ENCODE results near the gene ASCL3. TPM values are rescaled to one million over a fixed set of nuclear protein-coding genes. Genes with fewer than 3 reads are reported as not detected.

The ASCL3 gene
- total RNA-seq, 2 donors from 2014 or later: not detected

GRCh38 chr11:8934742-8935488 lies 7.9 kb downstream of the ASCL3 start:
- no peak for TF ChIP-seq CTCF (IDR thresholded peaks at IDR 0.05)
- ATAC-seq (ENCODE audit: insufficient number of reproducible peaks, low FRiP score, low read depth) (no peak), DNase-seq (ENCODE audit: low spot score) (no peak)
- H3K27ac ChIP-seq: no peak overlapping the region
- H3K4me3 ChIP-seq: no peak overlapping the region
- no peaks in the 10 kb centered on the region for H3K27me3 ChIP-seq (replicated peaks; ENCODE audit: insufficient read depth)
- no peaks in the 10 kb centered on the region for H3K36me3 ChIP-seq
- H3K9me3 ChIP-seq: no peaks in the 10 kb centered on the region
- no peaks in the 10 kb centered on the region for H3K4me1 ChIP-seq (ENCODE audit: control insufficient read depth in 1 of 2, low read depth in 2 of 2)

GRCh38 chr11:8933931-8934330 lies 8.9 kb downstream of the ASCL3 start:
- TF ChIP-seq CTCF (IDR thresholded peaks at IDR 0.05): no peak
- H3K4me1 ChIP-seq (ENCODE audit: control insufficient read depth in 1 of 2, low read depth in 2 of 2): no peaks in the 10 kb centered on the region
- no peak overlapping the region for H3K27ac ChIP-seq
- no peak overlapping the region for H3K4me3 ChIP-seq
- H3K9me3 ChIP-seq: no peaks in the 10 kb centered on the region
- H3K36me3 ChIP-seq: no peaks in the 10 kb centered on the region
- no peaks in the 10 kb centered on the region for H3K27me3 ChIP-seq (replicated peaks; ENCODE audit: insufficient read depth)
- DNase-seq (ENCODE audit: low spot score) (no peak), ATAC-seq (ENCODE audit: insufficient number of reproducible peaks, low FRiP score, low read depth) (no peak)

- Histone ChIP-seq H3K9me3 (no peaks in the 10 kb centered on the region), H3K27me3 (replicated peaks; ENCODE audit: insufficient read depth) (no peaks in the 10 kb centered on the region), H3K4me1 (ENCODE audit: control insufficient read depth in 1 of 2, low read depth in 2 of 2) (no peaks in the 10 kb centered on the region), H3K4me3 (no peak within 1 kb of the TSS), H3K36me3 (no peaks in the 10 kb centered on the region), H3K27ac (no peak within 1 kb of the TSS)
- DNase-seq (ENCODE audit: low spot score): no peak
- TF ChIP-seq CTCF (IDR thresholded peaks at IDR 0.05): no peak
- ATAC-seq (ENCODE audit: insufficient number of reproducible peaks, low FRiP score, low read depth): no peak
Measured at GRCh38 chr11:8932564-8933180, 10.1 kb downstream of the ASCL3 start, which contains the start of gene C11orf16. Gene C11orf16, minus strand, starts transcription at chr11:8932947. Its CDS starts 639 bp downstream, at chr11:8932308.

- DNase-seq (ENCODE audit: low spot score) (no peak), ATAC-seq (ENCODE audit: insufficient number of reproducible peaks, low FRiP score, low read depth) (no peak)
- Histone ChIP-seq H3K4me1 (ENCODE audit: control insufficient read depth in 1 of 2, low read depth in 2 of 2) (no peaks in the 10 kb centered on the region), H3K27me3 (replicated peaks; ENCODE audit: insufficient read depth) (no peaks in the 10 kb centered on the region), H3K9me3 (no peaks in the 10 kb centered on the region), H3K36me3 (no peaks in the 10 kb centered on the region), H3K27ac (no peak overlapping the region), H3K4me3 (no peak overlapping the region)
- TF ChIP-seq CTCF (IDR thresholded peaks at IDR 0.05): no peak
Measured at GRCh38 chr11:8930456-8931175, 12.2 kb downstream of the ASCL3 start.

- H3K27ac ChIP-seq: no peak overlapping the region
- H3K4me3 ChIP-seq: no peak overlapping the region
- no peak for DNase-seq (ENCODE audit: low spot score)
- no peak for ATAC-seq (ENCODE audit: insufficient number of reproducible peaks, low FRiP score, low read depth)
- no peaks in the 10 kb centered on the region for H3K4me1 ChIP-seq (ENCODE audit: control insufficient read depth in 1 of 2, low read depth in 2 of 2)
- H3K9me3 ChIP-seq: no peaks in the 10 kb centered on the region
- H3K27me3 ChIP-seq (replicated peaks; ENCODE audit: insufficient read depth): no peaks in the 10 kb centered on the region
- no peaks in the 10 kb centered on the region for H3K36me3 ChIP-seq
- TF ChIP-seq CTCF (IDR thresholded peaks at IDR 0.05): no peak
Measured at GRCh38 chr11:8928981-8929615, 13.7 kb downstream of the ASCL3 start.

All from thoracic aorta (tissue), 2 donors.